ENCODE results near the gene SMTN. TPM values are rescaled to one million over a fixed set of nuclear protein-coding genes. Genes with fewer than 3 reads are reported as not detected.

SMTN gene
- total RNA-seq, 1 experiment from 2014 or later, result 80.2 TPM

- no TSS peak for BruUV-seq (replicated peaks)
- Mint-ChIP-seq H3K36me3 (ENCODE audit: insufficient read depth, unreplicated experiment) (no peaks in the 10 kb centered on the region), H3K4me3 (ENCODE audit: unreplicated experiment) (no peak overlapping the region), H3K4me1 (ENCODE audit: insufficient read depth, unreplicated experiment) (peaks cover 9% of the 10 kb centered on the region), H3K27me3 (ENCODE audit: insufficient read depth, unreplicated experiment) (no peaks in the 10 kb centered on the region), H3K9me3 (ENCODE audit: unreplicated experiment) (no peaks in the 10 kb centered on the region), H3K27ac (ENCODE audit: low read depth, unreplicated experiment) (no peak overlapping the region)
- no peak for TF ChIP-seq CTCF (IDR thresholded peaks at IDR 0.05; ENCODE audit: unreplicated experiment)
- DNase-seq (ENCODE audit: unreplicated experiment), result no peak
- ChIA-PET POLR2A (no interaction called here), CTCF (interaction anchor here (0.5 to 1.6 kb wide), 4 partner anchors 41 to 148 kb away, joined by 3 to 10 read pairs (median 3); partner anchors contain the start of gene SELENOM)
- intact Hi-C loops (cut with micrococcal nuclease), result no loop called here
Observed at GRCh38 chr22:31151872-31152271, 70.8 kb downstream of the SMTN start.

GRCh38 chr22:31153357-31153756 lies 72.2 kb downstream of the SMTN start:
- no peaks in the 10 kb centered on the region for H3K36me3 Mint-ChIP-seq (ENCODE audit: insufficient read depth, unreplicated experiment)
- intact Hi-C loops (cut with micrococcal nuclease), result no loop called here
- no peak overlapping the region for H3K4me3 Mint-ChIP-seq (ENCODE audit: unreplicated experiment)
- H3K27me3 Mint-ChIP-seq (ENCODE audit: insufficient read depth, unreplicated experiment), result no peaks in the 10 kb centered on the region
- TF ChIP-seq CTCF (IDR thresholded peaks at IDR 0.05; ENCODE audit: unreplicated experiment), result no peak
- H3K27ac Mint-ChIP-seq (ENCODE audit: low read depth, unreplicated experiment), result no peak overlapping the region
- CTCF ChIA-PET, result interaction anchor here (0.6 to 8.5 kb wide), 6 partner anchors 14 to 206 kb away, joined by 3 to 40 read pairs (median 4); partner anchors contain the start of gene SELENOM
- no peaks in the 10 kb centered on the region for H3K9me3 Mint-ChIP-seq (ENCODE audit: unreplicated experiment)
- no TSS peak for BruUV-seq (replicated peaks)
- POLR2A ChIA-PET, result no interaction called here
- peaks cover 9% of the 10 kb centered on the region for H3K4me1 Mint-ChIP-seq (ENCODE audit: insufficient read depth, unreplicated experiment)
- DNase-seq (ENCODE audit: unreplicated experiment), result no peak

Other genes with a start within 250 kb of the SMTN start
- gene MORC2, start 112.5 kb upstream of the SMTN start, total RNA-seq (2022), result 35.7 and 36.1 TPM in 2 replicates
- 85.5 and 99.0 TPM in 2 replicates for gene TUG1, start 112.1 kb upstream of the SMTN start, total RNA-seq (2022)
- gene SELENOM, start 26.2 kb downstream of the SMTN start, total RNA-seq (2022), result 44.9 and 88.7 TPM in 2 replicates
- 0.61 and 0.66 TPM in 2 replicates for gene INPP5J, start 41.6 kb downstream of the SMTN start, total RNA-seq (2022)
- not detected in 2 replicates for gene PLA2G3, start 59.2 kb downstream of the SMTN start, total RNA-seq (2022)
- 34.6 and 44.8 TPM in 2 replicates for gene RNF185, start 78.9 kb downstream of the SMTN start, total RNA-seq (2022)
- 74.4 and 126 TPM in 2 replicates for gene LIMK2, start 131.0 kb downstream of the SMTN start, total RNA-seq (2022)
- 0.25 and 0.93 TPM in 2 replicates for gene PIK3IP1, start 211.2 kb downstream of the SMTN start, total RNA-seq (2022)

All from MCF 10A (cell line).